Stimulated activated CD4-positive, alpha-beta T cell treated with anti-CD3 and anti-CD28 coated beads, TNF-alpha, amount 100 ng/mL, for 48 hours (primary cell): ENCODE results near the gene MTSS2.

Experiments
- DNase-seq, 3 donors: peaks; one replicate each; pipeline ENCODE4 v3.0.0-alpha.2; 2020; ENCODE audit warnings: low read depth in 3 of 3

MTSS2 gene

DNA sequence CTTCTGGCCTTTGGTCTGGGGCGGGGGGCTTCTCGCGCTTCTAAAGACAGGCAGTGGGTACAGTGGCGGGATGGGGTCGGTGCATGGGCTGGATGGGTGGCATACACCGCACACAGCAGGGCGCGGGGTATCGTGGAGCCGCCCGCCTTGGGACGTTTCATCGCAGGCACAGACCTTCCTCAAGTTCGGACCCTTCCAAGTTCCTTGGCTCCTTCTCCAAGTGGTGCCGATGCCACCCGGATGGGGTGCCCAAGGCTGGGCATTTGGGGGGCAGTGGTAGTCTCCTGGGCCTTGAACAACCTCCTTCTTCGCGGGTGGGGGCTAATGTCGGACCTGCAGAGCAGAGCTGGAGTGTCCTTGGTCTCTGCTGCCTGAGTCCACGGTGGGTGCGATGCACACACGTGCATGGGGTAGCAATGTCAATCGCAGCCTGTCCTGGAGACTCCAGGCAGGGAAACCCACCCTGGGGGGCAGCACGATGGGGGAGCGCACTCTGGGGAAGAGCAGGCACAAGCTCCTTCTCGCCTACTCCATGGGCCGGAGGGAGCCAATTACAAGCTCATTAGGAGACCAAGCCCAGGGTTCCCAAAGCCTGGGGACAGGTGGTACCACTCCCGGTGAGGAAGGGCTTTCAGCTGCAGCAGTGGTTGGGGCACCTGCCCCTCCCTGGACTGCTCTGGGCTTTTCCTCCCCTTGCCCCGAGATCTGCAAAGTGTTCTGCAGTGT, 686 bp upstream of the MTSS2 start:
- no peak for DNase-seq

GRCh38 chr16:70685061-70685937, 554 bp downstream of the MTSS2 start:
- no peak for DNase-seq

GRCh38 chr16:70684146-70685060, 1.4 kb downstream of the MTSS2 start:
- DNase-seq = no peak

- DNase-seq = no peak
These were observed 2.5 kb downstream of the MTSS2 start for GRCh38 chr16:70683146-70683944.

DNA sequence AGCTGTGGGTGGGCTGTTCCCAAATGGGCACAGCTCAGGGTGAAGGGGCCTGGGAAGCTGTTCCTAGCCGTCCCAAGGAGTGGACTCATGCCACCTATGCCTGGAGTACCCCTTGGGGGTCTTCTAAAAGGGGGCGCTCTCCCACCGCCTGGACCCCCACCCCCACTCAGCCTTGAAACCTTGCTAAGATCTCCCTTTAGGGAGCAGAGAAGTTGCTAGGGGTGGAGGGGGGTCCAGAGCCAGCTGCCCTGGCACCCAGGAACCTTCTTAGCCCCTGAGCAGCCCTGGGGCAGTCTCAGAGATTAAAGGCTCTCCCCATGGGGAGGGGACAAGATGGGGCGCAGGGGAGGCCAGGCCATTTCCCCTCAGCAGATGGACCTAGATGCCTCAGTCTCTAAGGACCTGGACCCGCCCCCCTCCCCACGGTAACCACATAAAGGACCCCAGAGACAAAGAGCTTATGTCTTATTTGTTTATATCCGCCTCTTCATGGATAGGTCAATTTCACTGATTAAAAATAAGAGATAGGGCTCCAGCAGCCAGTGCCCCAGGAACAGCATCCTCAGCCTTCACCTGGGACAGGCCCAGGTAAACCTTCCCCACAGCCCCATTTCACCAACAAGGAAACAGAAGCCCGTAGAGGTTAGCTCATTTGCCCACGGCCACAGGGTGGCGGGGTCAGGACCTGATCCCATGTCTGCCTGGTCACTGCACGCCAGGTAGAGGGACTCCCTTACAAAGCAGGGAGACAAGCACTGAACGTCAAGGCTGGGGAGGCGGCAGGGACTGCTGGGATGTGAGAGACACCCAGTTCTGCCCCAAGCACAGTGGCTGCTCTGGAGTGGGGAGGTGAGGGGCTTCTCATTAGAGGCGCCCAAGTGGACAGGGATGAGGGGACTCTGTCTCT, 3.4 kb downstream of the MTSS2 start:
- no peak for DNase-seq

DNA sequence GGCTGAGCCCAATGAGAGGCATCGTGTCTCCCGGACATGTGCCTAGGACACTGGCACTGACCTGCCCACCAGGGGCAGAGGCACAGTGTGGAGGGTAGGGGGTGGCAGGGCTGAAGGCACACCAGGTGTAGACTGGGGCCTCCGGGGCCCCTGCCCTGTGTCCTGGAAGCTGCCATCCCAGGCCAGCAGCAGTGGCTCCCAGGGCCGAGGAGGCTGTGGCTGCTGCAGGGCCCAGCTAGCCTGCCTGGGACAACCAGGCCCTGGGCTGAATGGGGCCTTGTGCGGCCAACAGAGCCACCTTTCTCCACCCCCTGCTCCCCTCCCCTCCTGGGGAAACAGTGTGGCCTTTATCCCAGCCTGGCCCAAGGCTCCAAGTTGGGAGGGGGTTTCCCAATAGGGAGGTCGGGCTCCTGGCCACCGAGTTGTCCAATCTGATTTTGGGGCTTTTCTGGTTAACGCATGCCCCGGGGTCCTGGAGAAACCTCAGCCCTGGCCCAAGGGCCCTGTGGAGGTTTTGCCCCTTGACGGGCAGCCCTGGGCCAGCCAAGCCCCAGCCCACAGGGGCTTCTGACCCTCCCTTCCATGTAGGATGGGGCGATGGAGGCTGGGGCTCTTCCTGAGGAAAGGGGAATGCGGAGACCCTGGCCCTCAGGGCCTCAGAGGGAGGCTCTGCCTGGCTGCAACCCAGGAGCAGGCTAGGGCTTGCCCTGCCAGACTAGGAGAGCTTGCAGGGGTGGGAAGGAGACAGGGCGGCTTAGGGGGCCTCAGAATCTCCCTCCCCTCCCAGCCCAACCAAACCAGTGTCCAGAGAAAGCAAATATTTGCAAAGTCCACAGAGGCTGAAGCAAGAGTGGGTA, 4.2 kb downstream of the MTSS2 start:
- no peak for DNase-seq

DNA sequence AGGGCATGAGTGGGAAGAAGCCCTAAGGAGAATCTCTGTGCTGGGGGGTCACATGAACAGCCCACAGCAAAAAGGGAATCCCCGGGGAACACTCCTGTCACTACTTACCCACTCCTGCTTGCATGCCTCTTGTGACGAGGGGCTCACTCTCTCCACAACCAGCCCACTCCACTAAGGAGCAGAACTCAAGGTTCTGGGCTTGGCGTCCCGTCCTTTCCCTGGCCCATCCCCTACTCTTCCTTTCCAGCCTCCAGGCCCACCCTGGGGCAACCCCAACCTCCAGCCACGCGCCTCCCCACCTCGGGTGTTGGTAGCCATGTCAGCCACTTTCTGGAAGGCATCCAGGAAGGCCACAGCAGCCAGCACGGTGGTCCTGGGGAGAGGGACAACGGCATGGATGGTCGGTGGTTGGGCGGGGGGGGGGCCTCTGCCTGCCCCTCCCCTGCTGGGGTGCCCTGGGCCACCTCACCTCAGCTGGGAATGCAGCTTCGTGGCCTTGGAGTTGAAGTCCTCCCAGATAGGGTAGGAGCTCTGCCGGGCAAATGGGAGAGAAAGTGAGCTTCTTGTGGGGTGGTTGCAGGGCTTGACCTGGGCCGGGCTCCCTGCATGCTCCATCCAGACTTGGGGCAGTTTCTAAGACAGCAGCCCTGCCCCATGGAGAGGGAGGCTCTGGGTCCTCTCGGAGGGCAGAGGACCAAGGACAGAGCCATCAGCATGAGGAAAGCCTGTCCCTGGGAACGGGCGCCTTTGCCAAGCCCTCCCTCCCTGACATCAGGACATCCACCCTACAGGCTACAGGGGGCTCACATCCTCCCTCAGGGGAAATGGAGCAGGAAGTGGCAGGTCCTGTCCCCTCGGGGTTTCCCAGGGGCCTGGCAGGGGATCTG, 5.1 kb downstream of the MTSS2 start:
- no peak for DNase-seq

DNA sequence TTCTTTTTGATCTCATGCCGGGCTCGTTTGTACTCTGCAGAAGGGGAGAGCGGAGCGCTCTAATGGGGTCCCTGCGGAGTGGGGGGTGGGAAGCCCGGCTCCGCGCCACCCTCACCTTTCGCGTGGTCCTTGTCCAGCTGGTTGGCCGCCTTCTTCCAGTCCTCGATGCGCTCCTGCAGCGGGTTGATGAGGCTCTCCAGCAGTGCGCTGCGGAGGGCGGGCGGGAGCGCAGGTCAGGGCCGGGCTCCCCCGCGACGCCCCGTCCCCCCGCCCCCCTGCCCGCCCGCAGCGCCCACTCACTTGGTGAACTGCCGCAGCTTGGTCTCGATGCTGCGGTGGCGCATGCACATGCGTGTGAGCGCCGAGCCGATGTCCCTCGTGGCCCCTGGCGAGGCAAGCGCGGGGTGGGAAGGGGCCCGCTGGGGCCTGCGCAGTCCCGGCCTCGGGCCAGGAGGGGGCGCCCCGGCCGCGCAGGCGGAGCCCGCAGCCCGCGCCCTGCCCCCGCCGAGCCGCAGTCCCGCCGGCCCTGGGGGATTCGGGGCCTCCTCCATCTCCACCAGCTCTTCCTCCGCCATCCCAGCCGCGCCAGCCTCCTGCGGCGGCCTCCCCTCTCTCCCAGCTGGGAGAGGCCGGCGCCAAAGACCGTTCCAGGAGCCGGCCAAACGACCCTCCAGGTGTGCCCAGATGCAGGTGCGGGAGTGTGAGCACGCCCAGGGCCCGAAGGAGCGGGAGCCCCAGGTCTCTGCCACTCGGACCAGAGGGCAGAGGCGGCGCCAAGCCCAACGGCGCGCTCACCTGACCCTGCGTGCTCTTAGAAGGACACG, 6.0 kb downstream of the MTSS2 start:
- no peak for DNase-seq

- DNase-seq = no peak
These were observed 6.8 kb downstream of the MTSS2 start for GRCh38 chr16:70678898-70679670.

GRCh38 chr16:70678121-70678897, 7.5 kb downstream of the MTSS2 start:
- DNase-seq = no peak

GRCh38 chr16:70677499-70678120, 8.2 kb downstream of the MTSS2 start:
- no peak for DNase-seq

DNA sequence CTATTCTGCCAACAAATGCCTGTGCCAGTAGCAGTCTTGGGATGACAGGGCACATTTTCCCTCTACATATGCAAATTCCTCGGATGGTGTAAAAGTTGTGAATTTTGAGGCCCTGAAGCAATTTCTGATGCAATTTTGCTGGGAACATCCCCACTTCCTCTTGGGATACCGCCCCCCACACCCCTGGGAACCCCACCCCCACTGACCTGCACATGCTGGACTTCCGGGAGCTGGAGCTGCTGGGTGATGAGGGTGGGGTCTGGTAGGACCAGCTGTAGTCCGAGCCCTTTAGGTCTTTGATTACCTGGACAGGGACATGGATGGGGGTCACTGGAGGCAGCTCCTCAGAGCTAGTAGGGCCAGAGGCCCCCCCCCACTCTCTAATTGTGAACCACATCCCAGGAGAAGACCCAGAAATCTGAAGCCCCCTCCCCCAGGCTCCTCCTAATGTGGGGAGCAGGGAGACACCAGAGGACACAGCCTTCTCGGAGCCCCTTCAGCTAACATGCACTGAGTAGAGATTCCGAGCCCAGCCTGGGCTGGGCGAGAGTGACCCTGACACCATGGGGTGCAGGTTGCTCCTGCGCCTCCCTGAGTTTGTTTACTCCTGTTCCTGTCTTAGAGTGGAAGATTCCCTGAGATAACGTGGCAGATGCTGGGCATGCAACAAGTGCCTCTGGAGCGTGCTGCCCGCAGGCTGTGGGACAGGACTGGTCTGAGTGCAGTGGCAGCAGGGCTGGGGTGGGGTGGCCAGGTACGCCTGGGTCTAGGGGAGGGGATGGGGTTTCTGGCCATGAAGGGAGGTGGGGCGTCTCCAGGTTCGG, 9.0 kb downstream of the MTSS2 start:
- DNase-seq = no peak

- no peak for DNase-seq
These were observed 9.9 kb downstream of the MTSS2 start for GRCh38 chr16:70675851-70676513.
